HUDEP-2 (cell line): ENCODE data around the gene TMEM116.
"Not testable (repeated sequence)": the region's sequence is repeated elsewhere in the genome, so short reads cannot be mapped to it uniquely, and the experiment has no call there.

ENCODE experiments used
- DNase-seq, 76 experiments: peaks; one replicate each; lab custom pipeline; 2025; ENCODE audit not compliant: unreplicated experiment in 76 of 76; lab: John Stamatoyannopoulos, UW

The TMEM116 gene

DNA sequence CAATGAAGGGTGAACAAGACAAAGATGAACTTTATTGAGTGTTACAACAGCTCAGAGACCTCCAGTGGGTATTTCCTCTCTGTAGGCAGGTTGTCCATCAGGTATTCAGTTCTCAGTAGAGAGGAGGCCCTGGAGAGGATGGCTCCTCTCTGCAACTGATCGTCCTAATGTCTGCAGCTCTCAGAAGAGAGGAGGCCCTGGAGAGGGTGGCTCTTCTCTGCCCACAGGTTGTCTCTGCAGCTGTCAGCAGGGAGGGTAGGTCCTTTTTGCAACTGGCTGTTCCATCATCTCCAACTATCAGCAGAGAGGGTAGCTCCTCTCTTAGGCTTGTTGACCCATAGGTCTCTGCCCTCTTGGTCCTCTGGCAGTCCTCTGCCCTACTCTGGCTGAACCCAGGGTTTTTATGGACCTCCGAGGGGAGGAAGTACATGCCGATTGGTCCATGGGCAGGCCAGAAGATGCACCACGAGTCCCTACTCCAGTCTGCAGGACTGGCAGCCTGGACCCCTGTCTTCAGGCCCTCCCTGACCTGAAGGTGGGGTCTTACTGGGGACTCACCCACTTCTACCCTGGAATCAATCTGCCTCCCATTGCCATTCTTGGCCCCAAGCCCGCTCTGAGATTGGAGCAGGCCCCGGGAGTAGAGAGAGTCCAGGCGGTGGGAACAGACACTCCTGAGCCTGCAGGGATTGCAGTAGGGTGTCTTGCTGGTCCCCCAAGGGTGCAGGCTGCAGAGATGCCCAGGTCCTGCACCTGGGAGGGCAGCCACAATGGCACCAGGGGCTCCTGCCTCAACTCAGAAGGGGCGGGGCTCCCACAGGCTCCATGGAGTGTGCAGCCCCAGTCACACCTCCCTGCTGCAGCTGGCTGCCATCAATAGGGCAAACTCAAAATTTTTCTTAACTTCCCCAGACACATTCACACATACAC is 2.3 kb downstream of the TMEM116 start:
- no peak for DNase-seq

GRCh38 chr12:112009596-112009995 is 3.4 kb downstream of the TMEM116 start:
- DNase-seq = not testable (repeated sequence)

GRCh38 chr12:112008918-112009317 is 4.0 kb downstream of the TMEM116 start:
- no peak for DNase-seq

- DNase-seq = no peak
These were observed 5.0 kb downstream of the TMEM116 start for GRCh38 chr12:112007945-112008344.

GRCh38 chr12:112005419-112006395 is 7.3 kb downstream of the TMEM116 start:
- no peak for DNase-seq

DNA sequence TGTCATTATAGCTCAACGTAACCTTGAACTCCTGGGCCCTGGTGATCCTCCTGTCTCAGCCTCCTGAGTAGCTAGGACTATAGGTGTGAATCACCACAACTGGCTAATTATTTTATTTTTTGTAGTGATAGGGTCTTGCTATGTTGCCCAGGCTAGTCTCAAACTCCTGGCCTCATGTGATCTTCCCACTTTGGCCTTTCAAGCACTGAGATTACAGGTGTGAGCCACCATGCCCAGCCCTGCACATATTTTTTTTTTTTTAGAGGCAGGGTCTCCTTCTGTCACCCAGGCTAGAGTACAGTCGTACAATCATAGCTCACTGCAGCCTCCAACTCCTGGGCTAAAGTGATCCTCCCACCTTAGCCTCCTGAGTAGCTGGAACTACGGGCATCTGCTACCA is 8.9 kb downstream of the TMEM116 start:
- DNase-seq = no peak

DNA sequence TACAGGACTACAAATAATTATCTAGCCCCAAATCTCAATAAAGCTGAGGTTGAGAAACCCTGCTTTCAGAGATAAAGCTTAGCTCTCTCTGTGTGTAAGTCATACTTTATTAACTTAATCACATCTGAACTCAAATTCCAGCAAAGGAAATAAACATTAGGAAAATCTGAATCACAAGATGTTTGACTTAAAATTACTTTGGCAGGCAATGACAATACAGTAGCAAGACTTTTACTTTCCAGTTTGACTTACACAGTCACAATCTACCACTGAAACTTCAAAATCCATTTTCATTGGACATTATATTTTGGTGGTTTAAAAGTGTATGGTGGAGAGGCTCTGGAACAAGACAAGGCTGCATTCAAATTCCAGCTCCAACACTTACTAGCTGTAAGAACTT is 11.4 kb downstream of the TMEM116 start:
- no peak for DNase-seq

DNA sequence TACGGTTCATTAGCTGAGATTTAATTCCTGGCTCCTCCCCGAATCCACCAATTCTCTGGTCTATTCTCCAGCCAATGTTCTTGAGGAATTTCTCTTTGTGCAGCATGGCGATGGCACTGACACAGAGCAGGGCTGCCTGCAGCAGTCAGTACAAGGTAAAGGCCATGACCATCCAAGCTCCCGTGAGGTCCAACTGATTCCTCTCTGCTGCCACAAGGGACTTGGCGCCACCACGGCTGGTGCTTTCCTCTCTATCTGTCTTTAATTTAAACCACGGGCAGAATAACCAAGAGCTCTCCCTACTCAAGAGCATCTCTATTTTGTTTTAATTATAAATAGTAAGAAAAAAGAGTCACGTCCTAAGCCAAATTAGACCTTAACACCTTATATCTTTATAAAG is 12.1 kb downstream of the TMEM116 start:
- no peak for DNase-seq

DNA sequence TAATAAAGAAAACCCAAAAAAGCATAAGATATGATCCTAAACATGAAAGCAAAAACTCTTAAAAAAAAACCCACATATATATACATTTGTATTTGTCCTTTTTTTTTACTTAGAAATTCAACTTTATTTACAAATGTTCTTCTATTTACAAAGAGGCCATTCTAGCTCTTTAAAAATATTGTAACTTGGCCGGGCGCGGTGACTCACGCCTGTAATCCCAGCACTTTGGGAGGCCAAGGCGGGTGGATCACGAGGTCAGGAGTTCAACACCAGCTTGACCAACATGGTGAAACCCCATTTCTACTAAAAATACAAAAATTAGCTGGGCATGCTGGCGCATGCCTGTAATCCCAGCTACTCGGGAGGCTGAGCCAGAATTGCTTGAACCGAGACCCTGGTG is 13.8 kb downstream of the TMEM116 start:
- not testable (repeated sequence) for DNase-seq

- DNase-seq = no peak
These were observed 14.9 kb downstream of the TMEM116 start for GRCh38 chr12:111998015-111998414.

DNA sequence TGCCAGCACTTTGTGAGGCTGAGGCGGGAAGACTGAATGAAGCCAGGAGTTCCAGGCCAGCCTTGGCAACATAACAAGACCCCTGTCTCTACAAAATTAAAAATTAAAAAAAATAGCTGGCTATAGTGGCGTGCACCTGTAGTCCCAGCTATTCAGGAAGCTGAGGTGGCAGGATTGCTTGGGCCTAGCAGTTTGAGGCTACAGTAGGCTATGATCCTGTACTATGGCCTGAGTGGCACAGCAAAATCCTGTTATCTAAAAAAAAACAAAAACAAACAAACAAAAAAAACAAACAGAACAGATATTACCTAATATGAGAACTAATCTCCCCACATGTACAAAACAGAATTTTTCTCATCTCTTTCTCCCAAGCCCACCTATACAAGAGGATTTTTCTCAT is 15.7 kb downstream of the TMEM116 start:
- DNase-seq = no peak

DNA sequence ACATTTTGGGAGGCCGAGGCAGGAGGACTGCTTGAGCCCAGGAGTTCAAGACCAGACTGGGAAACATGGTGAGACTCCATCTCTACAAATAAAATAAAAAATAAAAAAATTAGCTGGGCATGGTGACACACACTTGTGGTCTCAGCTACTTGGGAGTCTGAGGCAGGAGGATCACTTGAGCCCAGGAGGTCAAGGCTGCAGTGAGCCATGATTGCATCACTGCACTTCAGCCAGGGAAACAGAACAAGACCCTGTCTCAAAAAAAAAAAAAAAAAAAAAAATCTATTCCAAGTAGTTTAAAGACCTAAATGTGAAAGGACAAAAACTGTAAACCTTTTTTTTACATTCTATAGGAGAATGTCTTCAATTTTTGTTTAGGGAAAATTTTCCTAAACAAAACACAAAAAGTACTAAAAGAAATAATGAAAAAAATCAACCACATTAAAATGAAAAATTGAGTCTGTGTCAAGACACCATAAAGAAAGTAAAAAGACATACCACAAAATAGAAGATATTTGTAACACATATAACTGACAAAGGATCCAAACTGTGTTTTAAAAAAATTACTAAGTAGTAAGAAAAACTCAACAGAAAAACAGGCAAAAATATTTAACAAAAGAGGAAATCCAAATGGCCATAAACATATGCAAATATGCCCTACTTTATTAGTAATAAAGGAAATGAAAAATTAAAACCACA is 17.0 kb downstream of the TMEM116 start:
- DNase-seq = no peak

- DNase-seq = peak in 70 of 76 experiments; percentile 8 to 92 (median 60)
These were observed 18.5 kb downstream of the TMEM116 start for GRCh38 chr12:111994211-111995111.

DNA sequence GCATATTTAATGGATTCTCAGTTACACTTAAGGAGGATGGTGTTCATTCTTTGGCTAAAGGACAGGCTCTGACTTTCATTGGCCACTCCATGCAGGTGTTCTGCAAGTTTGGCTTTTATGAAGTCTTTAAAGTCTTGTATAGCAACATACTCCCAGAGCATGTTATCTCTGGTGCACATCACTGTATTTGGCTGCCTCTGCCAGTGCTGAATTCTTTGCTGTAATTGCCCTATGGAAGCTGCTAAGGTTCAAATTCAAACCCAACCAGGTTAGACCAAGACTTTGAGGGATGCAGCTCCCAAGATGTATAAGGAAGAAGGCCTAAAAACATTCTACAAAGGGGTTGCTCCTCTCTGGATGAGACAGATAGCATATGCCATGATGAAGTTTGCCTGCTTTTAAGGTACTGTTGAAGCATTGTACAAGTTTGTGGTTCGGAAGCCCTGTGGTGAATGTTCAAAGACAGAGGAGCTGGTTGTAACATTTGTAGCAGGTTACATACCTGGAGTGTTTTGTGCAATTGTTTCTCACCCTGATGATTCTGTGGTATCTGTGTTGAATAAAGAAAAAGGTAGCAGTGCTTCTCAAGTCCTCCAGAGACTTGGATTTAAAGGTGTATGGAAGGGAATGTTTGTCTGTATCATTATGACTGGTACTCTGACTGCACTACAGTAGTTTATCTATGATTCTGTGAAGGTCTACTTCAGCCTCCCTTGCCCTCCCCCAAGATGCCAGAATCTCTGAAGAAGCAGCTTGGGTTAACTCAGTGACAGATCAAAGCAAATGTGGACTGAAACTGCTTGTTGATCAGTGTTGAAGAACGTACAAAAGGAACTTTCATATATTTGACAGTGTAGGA is 19.4 kb downstream of the TMEM116 start:
- DNase-seq = peak in 24 of 76 experiments; percentile 9 to 59 (median 30)

GRCh38 chr12:111992464-111992863 is 20.5 kb downstream of the TMEM116 start:
- no peak for DNase-seq

GRCh38 chr12:111991946-111992345 is 21.0 kb downstream of the TMEM116 start:
- DNase-seq = no peak

DNA sequence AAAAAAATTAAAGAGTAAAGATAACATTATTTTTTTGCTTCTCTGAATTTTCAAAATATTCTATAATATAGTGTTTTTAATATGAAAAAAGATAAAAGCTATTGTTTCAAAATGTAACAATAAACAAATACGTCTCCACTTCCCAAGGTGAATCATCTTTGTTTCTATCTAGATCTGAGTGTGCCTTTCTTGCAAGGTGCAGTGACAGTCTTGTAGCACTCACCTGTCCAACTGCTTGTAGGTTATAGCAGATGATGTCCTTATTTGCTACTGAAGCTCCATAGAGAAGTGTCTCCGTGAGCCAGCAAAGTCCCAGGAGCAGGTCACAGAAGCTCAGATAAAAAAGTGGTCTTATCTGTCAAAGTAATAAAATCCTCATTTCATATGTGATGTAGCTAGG is 21.4 kb downstream of the TMEM116 start:
- no peak for DNase-seq

GRCh38 chr12:111984820-111985219 is 28.1 kb downstream of the TMEM116 start:
- DNase-seq = no peak

- no peak for DNase-seq
These were observed 31.0 kb downstream of the TMEM116 start for GRCh38 chr12:111981987-111982386.
